Stimulated activated CD4-positive, alpha-beta T cell treated with anti-CD3 and anti-CD28 coated beads, Interleukin-2, amount 100 ng/mL, for 48 hours (primary cell): ENCODE data around the gene SKOR2.

Source experiments
- DNase-seq, 2 donors: peaks; one replicate each; pipeline ENCODE4 v3.0.0-alpha.2; 2020

The SKOR2 gene

GRCh38 chr18:47251289-47252120 lies at the start of gene SKOR2:
TSS of gene SKOR2 (minus strand) at chr18:47251660. CDS start at chr18:47249183, 2,477 bp downstream.
- no peak for DNase-seq

GRCh38 chr18:47296462-47296861 lies 45.0 kb upstream of the SKOR2 start:
- DNase-seq, result no peak

GRCh38 chr18:47294801-47295200 lies 43.3 kb upstream of the SKOR2 start:
- no peak for DNase-seq

- DNase-seq, result no peak
Observed at GRCh38 chr18:47288741-47289140, 37.3 kb upstream of the SKOR2 start.

DNA sequence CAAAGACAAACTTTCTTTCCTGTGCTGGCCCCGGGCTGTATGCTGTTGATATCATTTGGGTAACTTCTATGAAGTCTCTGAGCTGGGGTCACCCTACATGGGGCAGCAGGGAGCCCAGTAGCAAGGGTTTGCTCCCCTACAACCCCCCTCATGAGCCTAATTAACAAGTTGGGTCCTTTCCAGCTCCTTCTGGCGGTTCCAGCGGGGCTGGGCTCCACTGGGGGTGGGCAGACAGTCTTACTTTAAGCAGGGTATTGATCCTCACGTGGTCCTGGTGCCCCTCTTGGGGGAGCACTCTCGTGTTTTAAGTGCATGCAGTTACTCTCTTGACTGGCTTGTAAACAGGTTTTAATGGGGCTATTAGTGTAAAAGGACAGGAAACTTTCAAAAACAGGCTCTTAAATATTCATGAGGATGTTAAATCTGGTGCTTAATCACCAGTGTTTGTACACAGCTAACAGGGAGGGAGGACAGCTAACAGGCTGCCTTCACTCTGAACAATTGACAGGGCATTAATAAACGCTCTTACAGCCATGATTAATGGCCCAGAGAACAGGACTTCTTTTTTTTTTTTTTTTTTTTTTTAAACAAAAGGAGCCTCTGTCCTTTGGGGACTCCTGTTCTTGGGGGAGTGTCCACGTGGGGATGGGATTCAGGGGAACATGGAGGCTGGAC lies 36.6 kb upstream of the SKOR2 start:
- DNase-seq, result no peak

GRCh38 chr18:47286776-47287410 lies 35.4 kb upstream of the SKOR2 start:
- no peak for DNase-seq

DNA sequence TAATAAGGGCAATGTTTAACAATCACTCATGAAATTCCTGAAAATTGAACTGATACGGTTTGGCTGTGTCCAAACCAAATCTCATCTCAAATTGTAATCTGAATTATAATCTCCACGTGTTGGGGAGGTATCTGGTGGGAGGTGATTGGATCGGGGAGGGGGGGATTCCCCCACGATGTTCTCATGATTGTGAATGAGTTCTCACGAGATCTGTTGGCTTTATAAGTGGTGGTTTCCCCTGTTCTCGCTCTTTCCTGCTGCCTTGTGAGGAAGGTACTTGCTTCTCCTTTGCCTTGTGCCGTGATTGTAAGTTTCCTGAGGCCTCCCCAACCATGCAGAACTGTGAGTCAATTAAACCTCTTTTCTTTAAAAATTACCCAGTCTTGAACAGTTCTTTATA lies 34.0 kb upstream of the SKOR2 start:
- DNase-seq, result no peak

- DNase-seq, result no peak
Observed at GRCh38 chr18:47284721-47285395, 33.4 kb upstream of the SKOR2 start.

- DNase-seq, result no peak
Observed at GRCh38 chr18:47283476-47283875, 32.0 kb upstream of the SKOR2 start.

DNA sequence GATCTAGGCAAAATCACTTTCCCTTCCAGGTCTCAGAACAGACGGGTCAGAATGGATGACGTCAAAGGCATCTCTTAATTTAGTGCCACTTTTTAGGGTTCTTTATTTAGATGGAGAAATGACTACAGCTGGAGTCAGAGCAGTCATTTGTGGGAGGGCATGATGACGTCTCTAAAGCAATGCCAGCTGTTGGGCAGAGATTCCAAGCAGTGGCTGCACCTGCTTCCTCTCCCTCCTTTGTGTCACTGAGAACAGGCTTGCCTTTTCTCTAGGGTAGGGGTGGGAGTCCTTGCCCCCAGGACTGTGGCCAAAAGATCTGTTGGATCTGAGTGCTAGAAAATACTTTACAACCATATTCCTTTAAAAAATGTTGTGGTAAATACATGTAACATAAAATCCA lies 28.7 kb upstream of the SKOR2 start:
- no peak for DNase-seq

GRCh38 chr18:47274961-47275360 lies 23.5 kb upstream of the SKOR2 start:
- DNase-seq, result no peak

GRCh38 chr18:47265197-47265596 lies 13.7 kb upstream of the SKOR2 start:
- DNase-seq, result no peak

DNA sequence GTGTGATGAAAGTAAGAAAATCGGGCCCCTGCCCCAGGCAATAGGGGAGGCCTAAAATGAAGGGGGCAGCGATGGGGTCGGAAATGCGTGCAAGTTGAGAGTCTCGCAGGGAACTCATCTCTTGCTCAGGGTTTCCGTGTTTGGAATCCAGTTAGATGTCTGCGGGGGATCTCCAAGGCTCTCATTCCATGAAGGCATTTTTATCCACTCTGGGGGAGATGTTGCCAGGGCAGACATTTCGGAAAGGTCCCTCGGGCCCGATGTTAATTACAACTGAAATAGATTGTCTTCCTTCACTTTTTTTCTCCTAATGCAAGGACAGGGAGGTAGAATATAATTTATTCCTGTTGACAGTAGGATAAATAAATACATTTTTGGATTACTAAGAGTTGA lies 12.8 kb upstream of the SKOR2 start:
- DNase-seq, result no peak

DNA sequence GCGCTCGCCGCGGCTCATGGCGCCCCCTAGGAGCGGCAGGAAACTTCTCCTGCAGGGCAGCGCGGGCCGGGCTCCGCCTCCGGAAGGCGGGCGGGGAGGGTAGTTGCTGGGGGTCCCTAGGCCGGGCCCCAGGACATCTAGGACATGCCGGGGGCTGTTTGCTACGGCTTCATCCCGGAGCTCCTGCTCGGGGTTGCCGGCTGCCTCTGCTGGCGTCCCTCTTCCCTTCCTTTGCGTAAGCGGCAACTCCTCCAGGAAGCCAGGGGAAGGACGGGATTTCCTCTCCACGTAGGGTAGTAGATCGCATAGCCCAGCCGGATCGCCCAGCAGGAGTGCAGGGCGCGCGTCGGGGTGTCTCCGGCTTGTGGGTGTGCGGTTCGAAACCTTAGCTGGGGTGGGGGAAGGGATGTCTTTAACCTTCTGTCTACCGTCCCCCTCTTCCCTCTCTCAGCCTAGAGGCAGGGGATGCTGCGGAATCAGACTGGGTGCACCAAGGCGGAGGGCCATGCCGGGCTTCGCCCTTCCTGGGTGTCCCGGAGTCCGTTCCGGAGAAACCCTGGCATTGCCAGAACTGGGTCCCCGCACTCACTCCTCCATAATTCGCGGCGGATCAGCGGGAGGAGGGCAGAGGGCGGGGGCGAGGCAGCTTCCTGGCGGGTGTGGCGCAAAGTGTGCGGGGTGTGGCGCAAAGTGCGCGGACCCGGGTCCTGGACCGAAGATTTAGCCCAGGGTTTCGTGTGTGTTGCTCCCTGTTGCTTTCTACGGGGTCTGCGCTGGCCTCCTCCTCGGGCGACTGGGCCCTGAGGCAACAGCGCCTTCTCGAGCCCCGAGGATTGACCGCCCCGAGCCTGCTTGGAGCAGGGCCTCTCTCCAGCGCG lies 12.2 kb upstream of the SKOR2 start:
- DNase-seq, result no peak

- no peak for DNase-seq
Observed at GRCh38 chr18:47263150-47263429, 11.6 kb upstream of the SKOR2 start.

GRCh38 chr18:47262301-47263149 lies 11.1 kb upstream of the SKOR2 start:
- DNase-seq, result no peak

- DNase-seq, result no peak
Observed at GRCh38 chr18:47261902-47262300, 10.4 kb upstream of the SKOR2 start.

GRCh38 chr18:47260924-47261701 lies 9.7 kb upstream of the SKOR2 start:
- no peak for DNase-seq

- no peak for DNase-seq
Observed at GRCh38 chr18:47260120-47260923, 8.9 kb upstream of the SKOR2 start.
